DMS 273 treated with DMSO at 0.1 percent for 48 hours (cell line): Measurements from ENCODE around the gene TSPAN11.

Source experiments
- DNase-seq: peaks from one replicate; lab custom pipeline; 2025; lab: John Stamatoyannopoulos, UW

Gene TSPAN11

DNA sequence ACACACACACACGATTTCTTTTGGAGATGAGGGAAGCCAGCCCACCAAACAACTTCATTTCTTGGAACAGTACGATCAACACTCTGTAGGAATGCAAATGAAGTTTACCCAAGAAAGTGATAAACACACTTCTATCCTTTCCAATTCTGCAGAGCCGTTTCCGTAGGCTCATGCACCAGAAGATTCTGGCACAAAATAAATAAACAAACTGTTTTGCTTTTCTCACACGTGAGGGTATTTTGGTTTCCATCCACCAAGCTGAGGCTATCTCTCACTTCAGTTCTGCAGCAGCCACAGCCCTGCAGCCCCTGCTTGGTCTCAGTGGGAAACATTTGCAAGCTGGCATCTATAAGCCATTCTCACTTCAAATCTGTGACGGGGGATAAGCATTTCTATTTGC lies 15.3 kb upstream of the TSPAN11 start:
- DNase-seq: no peak

DNA sequence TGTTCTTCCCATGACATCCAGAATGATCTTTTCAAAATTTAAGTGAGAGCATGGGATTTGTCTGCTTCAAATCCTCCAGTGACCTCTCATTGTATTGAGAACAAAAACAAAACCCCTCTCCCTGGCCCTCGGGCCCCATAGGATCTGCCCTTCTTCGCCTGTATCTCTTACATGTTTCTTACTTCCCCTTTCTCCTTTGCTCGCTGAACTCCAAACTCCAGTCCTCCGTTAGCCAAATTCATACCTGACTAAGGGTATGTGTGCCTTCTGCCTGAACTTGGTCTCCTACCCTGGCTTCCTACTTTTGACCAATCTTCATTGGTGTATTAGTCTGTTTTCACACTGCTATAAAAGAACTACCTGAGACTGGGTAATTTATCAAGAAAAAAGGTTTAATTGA lies 13.2 kb upstream of the TSPAN11 start:
- no peak for DNase-seq

DNA sequence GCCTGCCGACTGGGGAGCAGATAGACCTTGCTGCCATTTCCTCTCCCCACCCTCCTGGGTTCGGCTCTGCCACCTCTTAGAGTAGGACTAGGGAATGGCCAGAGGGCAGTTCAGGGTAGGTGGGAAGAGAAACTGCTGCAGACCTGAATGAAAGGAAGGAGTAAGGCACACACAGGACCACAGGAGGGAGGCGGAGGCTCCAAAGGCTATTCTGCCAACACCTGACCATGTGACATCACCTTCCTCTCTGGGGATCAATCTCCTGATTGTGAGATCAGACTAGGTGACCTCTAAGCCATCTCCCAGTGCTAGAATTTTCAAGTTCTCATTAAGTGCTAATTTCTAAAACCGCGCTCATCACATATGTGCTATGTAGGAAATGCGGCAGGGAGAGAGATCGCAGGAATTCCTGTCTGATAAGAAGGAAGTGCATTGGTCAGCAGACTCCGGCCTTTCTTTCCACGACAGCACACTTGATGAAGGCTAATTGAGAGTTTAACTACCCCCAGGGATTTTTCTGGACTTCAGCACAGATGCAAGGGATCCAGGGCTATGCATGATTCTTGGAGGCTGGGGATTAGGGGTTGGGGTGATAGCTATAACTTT lies 11.5 kb upstream of the TSPAN11 start:
- DNase-seq: no peak

DNA sequence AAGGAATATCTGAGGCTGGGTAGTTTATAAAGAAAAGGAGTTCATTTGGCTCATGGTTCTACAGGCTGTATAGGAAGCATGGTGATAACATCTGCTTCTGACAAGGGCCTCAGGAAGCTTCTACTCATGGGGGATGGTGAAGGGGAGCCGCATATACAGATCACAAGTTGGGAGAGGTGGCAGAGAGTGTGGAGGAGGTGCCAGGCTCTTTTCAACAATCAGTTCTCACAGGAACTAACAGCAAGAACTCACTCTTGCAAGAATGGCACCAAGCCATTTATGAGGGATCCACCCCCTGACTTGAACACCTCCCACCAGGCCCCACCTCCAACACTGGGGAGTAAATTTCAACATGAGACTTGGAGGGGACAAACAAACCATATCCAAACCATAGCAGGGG lies 3.5 kb upstream of the TSPAN11 start:
- DNase-seq: no peak

DNA sequence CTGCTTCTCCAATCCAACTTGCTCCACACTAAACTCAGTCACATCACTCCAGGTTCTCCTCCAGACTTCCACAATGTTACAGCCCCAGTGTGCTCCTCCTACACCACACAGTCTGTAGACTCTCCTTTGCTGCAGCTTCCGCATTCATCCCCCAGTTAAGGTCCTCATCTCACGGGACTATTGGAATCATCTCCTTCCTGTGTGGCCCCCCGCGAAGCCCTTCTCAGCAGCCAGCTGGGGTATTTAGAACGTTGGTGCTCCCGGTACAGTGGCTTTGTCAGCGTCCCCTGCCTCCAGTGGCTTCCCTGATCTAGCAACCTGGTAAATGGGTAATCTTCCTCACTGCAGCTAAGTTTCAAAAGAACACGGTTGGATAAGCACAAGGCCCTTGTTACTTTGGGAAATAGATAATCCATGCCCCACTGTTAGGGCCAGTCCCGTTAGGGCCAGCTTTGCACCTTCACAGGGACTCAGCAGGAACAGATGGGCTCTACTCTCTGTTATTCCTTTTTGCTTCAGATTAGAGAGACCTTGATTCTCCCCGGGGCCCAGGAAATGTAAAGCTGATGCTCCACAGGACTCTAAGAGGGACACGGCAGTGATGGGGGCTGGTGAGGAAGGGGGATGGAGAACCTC lies 823 bp upstream of the TSPAN11 start:
- DNase-seq: no peak

DNA sequence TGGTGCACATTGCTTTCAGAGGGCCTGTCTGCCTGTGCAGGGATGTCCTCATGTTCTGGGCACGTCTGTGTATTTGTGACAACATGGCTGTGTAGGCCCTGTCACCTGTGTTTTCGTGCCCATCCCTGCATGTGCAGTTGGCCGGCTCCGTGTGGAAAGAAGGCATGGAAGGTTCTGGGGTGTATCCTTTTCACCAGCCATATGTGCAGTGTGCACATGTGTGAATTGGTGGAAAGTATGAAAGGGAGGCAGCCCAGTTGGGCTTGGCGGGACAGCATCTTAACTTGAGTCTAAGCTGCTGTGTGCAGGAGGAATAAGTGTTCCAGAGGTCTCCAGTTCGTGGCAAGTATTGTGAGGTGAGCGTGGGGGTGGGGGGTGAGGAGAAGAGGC lies 669 bp downstream of the TSPAN11 start:
- DNase-seq: no peak

DNA sequence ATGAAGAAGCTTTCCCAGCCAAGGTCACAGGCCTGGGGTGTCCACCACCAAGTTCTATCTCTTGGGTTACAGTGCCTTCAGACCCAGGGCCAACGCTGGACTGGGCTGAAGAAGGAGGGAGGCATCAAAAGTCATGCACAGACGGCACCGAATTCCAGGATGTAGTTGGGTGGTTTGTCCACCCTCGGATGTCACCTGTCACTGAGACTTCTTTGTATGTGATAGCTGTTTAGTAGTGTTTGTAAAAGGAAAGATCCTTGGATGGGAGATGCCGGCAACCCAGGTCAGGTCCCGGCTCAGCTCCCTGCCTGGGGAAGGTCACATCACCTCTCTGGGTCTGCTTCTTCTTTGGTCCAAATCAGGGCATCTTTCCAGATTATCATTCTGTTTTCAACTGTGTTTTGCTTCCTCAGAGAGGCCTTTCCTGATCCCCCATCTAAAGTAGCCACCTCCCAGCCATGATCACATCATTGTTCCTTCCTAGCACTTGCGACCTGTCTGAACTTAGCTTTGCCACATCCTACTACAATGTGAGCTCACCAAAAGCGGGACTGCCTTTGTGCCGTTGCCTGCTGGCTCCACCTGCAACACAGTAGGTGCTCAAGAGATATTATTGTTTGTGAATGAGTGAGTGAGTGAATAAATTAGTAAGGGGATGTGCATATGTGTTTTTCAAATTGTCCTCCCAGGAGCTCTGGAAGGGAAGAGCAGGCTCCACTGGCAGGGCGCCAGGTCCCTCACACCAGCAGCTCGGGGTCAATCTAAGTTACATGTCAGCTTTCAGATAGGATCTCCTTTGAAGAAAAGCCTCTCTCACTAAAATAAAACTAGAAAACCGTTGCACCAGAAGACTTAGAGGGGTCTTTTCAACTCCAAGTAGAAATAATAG lies 2.1 kb downstream of the TSPAN11 start:
- no peak for DNase-seq

DNA sequence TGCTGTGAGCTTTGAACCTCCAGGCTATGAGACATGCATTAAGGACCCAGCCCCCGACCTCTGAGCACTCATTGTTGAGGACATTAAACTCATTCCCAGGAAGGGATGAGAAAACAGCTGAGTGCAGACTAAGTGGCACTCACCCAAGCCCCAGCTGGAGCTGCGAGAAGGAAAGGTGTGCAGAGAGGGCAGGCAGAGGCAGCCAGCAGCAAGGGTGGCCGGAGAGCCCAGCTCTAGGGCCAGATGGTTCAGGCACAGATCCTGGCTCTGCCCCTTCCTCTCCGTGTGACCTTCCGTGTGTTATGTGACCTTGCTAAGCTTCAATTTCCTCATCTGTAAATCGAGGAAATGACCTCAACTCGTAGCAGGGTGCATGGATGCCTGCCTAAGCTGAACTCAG lies 3.7 kb downstream of the TSPAN11 start:
- DNase-seq: no peak

DNA sequence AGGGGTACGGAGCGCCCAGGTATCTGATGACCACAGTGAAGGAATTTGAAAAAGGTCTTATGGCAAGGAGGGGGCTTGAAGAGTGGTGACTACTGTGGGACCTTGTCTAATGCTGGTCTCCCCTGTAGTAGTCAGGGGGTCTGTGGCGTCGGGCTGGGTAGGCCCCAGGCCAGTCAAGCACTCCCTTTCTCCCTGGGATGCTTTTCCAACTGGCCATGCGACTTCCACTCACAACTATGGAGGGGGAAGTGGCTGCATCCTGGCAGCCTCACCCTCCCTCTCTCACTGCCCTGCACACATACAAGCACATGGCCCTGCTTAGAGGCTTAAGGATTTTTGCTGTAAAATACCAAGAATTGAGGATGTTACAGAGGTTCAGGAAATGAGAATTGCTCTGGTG lies 4.1 kb downstream of the TSPAN11 start:
- no peak for DNase-seq

DNA sequence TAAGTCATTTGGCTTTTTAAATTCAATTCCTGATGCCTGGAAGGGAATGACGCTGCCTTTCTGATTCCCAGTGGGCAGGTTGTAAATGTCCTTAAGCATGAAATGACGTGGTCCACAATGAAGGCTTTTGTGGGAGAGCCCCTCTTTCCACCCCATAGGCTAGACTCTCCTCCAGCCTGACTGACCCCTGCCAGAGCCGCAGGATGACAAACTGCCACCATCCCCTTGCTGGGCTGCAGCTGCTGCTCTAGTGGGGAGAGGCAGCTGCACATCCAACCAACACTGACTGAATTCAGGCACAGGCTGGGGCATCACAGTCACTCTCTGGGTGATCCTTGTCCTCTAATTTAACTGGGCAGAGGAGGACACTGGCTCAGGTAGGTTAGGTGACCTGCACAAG lies 6.3 kb downstream of the TSPAN11 start:
- no peak for DNase-seq

DNA sequence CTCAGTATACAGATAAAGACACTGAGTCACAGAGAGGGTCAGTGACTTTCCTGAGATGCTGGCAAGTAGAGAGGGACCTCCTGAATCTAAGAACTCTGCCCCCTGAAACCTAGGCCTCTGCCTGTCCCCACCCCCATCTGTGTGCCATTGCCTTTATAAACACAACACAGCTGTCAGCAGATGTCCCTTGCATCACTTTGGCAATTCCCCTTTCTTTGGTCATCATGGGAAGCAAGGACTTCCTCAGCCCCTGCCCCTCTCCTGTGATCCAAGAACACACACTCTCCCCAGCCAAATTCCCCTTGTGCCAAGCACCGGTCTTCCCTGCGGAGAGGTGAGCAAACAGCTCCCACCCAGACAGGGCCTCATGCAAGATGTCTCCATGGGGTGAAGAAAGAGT lies 8.3 kb downstream of the TSPAN11 start:
- no peak for DNase-seq

DNA sequence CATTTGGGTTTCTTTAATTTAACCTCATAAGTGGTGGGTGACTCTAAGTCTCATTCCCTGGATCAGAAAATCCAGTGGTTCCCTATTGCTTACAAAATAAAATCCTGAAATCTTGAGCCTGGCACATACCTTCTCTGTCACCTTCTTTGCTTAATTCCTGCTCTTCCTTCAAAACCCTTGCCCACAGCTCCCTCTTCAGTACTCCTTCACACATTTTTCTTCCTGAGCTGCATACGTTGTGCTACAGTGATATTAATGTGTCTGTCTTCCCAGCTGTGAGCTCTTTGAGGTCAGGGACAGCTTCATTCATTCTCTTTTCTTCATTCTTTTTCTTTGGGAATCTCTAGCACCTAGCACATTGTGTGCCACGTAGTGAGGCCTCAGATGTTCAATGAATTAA lies 9.5 kb downstream of the TSPAN11 start:
- DNase-seq: no peak

DNA sequence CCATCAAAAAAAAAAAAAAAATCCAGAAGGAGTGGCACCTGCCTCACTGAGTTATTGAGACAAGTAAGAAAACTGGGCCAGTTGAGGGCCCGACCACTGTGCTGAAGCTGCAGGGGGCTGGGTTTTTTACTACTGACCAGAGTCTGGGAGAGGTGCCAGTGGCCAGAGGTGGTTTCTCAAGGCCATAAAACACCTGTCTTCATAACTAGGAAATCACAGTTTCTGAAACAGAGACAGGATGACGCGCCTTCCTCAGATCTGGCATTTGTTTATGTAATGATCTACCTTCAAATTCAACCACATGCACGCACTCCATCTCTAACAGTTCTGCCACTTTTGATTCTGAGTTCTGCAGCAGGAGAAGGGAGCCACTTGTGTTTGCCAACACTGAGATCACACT lies 12.7 kb downstream of the TSPAN11 start:
- DNase-seq: no peak

DNA sequence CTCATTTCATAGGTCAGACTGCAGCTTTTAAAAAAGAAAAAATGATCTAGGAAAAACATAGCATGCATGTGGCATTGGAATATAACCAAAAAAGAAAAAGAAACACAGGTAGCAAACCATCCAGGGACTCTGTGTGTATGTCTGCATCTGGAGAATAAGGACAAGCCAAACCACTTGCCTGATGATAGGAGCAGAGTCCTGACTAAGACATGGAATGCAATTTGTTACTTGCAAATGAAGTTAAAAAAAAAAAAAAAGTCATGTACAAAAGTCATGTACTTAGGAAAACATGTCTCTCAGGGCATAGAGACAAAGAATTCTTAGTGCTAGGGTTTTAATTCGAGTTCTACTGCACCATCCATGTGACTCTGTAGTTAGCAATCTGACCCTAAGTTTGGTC lies 15.9 kb downstream of the TSPAN11 start:
- DNase-seq: no peak

DNA sequence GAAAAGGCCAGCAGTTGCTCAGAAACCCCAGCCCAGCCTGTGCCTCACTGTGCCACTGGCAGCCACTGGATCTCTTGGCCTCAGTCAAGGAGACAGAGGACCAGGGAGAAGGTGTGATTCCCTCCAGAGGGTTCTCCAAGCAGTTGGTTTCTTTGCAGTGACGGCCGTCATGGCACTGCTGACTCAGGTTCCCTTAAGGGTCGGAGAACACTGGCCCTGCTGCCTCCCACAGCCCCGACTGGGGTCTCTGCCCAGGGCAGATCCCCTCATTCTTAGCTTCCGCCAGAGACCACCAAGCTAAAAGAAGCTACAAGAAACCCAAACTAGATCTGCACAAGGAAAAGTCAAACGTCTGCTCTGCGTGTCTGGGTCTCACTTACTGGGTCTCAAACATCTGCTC lies 16.4 kb downstream of the TSPAN11 start:
- DNase-seq: no peak

DNA sequence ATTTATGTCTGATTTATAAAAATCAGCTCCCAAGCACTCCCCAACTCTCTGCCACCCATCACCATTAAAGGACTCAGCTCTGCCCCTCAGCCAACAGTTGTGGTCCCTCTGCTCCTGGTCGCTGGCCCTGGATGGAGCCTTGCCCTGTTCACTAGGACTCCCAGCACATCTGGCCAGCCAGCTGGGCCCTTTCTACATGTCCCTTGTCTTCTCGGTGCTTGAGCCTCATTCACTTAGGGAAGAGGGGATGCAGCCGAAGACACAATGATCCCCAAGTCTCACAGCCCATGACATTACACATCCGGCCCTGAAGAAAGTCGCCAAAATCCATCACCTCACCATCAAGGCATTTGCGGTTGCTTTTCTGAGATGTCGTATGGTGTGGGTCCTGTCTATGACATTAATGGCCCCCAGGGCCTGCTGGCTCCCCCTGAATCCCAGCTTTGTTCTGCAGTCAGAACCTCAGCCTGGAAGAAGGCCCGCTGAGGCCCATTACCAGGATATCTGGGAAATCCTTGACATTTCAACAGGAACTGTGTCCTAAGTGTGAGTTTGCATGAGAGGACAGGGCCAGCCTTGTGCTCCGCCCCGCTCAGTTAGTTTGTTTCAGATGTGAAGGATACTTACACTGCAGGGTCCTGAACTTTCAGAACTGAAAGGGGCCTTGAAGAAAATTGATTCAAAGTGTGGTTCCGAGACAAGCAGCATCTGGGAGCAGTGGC lies 19.1 kb downstream of the TSPAN11 start:
- DNase-seq: no peak

DNA sequence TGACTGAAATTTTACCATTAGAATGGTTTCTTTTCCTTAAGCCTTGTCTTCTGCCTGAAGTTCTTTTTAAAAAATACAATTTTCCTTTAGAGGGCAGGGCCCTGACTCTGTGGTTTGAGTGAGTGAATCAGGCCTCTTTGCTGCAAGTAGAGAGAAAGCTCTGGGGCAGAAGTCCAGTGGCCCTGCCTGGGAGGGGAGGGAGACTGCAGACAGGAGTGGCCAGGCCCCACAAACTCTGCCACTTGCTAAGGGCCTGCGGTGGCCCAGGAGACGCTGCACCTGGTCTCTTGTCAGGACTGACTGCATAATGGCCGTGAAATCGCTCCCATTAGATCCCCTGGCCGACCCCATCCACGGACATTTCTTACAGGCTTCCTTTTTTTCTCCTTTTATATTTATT lies 25.5 kb downstream of the TSPAN11 start:
- DNase-seq: no peak

DNA sequence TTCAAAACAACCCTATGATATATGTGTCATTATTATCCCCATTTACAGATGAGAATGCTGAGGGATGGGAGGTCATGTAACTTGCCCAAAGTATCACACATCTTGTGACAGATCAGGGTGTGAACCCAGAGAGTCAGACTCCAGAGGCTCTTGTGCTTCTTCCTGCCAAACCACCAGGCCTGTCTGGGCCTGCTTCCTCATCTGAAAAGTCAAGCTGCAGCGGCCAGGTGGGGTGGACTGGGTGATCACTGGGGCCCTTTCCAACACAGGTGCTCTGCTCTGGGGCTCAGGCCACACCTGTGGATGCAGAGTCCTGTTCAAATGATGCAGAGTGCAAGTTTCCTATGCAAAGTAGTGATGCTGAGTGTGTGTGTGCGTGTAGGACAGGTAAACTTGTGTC lies 26.7 kb downstream of the TSPAN11 start:
- DNase-seq: no peak

DNA sequence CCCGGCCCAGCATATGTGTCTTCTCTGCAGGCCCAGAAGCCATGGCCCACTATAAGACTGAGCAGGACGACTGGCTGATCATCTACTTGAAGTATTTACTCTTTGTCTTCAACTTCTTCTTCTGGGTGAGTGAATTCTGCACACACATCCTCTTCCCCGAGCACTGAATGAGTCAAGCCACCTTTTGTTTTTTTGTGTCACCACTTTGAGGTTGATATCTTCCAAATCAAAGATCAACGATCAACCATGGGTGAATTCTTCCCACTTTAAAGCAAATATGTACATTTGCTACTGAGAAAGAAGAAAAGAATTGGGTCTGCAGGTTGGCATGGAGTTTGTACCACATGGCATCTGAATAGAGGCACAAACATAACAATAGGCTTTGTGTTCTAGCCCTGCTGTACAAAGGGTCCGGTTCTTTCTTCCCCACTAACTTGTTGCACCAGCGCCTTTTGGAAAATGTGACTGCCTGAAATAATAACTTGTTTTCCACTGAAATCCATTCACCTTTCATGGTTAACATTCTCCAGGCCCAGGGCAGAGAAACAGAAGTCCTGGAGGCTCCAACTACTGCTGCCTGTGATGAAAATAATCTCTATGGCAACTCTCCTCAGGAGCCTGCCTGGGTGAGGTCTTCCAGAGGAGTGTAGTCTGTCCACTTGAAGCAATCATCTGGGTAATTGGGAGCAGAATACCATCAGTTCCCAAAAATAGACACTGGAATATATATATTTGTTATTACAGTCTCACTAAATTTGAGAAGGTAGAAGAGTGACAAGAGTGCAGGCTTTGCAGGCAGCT lies 27.6 kb downstream of the TSPAN11 start:
- DNase-seq: no peak

DNA sequence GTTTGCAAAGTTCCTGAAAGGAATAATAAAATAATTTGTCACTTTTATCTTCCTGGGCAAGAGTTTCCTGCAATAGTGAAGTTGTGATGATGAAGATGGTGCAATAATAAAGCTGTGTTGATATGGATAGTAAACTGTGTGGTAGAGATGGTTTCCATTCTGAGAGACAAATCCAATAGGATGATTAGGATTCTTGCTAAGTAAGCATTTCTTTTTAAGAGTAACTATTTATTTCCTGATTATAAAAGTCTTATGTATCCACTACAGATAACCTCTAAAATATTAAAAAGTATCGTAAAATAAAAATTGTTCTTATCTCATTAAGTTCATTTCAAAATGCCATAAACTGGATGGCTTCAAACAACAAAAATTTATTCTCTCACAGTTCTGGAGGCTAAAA lies 28.7 kb downstream of the TSPAN11 start:
- DNase-seq: no peak

DNA sequence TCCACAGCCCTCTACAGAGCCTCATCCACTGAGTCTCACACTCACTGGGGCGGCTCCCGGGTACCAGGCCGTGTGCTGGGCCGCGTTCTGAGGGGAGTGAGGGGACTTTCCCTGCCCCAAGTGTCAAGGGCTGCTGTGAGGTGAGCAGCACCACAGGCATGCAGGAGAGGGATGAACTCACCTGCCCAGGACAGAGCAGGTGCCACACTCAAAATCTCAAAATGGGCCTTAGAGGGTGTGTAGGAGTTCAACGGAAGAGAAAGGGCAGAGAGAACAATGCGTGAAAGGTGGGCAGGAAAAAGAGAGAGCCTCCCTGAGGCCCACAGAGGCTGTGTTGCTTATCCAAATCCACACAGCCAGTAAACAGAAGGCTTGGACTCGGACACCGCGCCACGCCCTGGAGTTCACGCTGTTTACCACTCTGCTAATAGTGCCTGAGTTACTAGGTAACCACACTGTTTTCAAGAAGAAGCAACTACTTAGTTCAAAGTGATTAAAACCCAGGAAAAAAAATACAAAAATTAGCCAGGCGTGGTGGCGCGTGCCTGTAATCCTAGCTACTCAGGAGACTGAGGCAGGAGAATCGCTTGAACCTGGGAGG lies 32.7 kb downstream of the TSPAN11 start:
- DNase-seq: no peak
